Dedifferentiated amniotic fluid mesenchymal stem cell (primary cell): ENCODE data around the gene KCNB1.

ENCODE experiments used
- DNase-seq: peaks from one replicate; pipeline ENCODE4 v3.0.0-alpha.2; 2016; ENCODE audit errors: extremely low spot score

KCNB1 gene

GRCh38 chr20:49482621-49483017, at the start of gene KCNB1:
Gene KCNB1, minus strand, starts transcription at chr20:49482668. Its CDS starts 188 bp downstream, at chr20:49482480.
- DNase-seq, result no peak

- DNase-seq, result no peak
Observed at GRCh38 chr20:49529470-49529869, 47.0 kb upstream of the KCNB1 start.

GRCh38 chr20:49526568-49526967, 44.1 kb upstream of the KCNB1 start:
- no peak for DNase-seq

- DNase-seq, result peak; percentile 55
Observed at GRCh38 chr20:49526056-49526455, 43.6 kb upstream of the KCNB1 start.

- DNase-seq, result no peak
Observed at GRCh38 chr20:49523767-49524360, 41.4 kb upstream of the KCNB1 start.

- no peak for DNase-seq
Observed at GRCh38 chr20:49521356-49521755, 38.9 kb upstream of the KCNB1 start.

- no peak for DNase-seq
Observed at GRCh38 chr20:49519777-49520359, 37.4 kb upstream of the KCNB1 start.

GRCh38 chr20:49519212-49519712, 36.8 kb upstream of the KCNB1 start:
- DNase-seq, result no peak

GRCh38 chr20:49518576-49518975, 36.1 kb upstream of the KCNB1 start:
- DNase-seq, result no peak

GRCh38 chr20:49517805-49518100, 35.3 kb upstream of the KCNB1 start:
- no peak for DNase-seq

- DNase-seq, result no peak
Observed at GRCh38 chr20:49516916-49517804, 34.7 kb upstream of the KCNB1 start.

GRCh38 chr20:49515586-49515985, 33.1 kb upstream of the KCNB1 start:
- no peak for DNase-seq

- DNase-seq, result no peak
Observed at GRCh38 chr20:49513517-49513916, 31.0 kb upstream of the KCNB1 start.

- no peak for DNase-seq
Observed at GRCh38 chr20:49513009-49513408, 30.5 kb upstream of the KCNB1 start.

- DNase-seq, result no peak
Observed at GRCh38 chr20:49511788-49512525, 29.5 kb upstream of the KCNB1 start.

GRCh38 chr20:49510562-49511122, 28.2 kb upstream of the KCNB1 start:
- peak; percentile 90 for DNase-seq

- DNase-seq, result no peak
Observed at GRCh38 chr20:49508435-49509199, 26.1 kb upstream of the KCNB1 start.

GRCh38 chr20:49507741-49508434, 25.4 kb upstream of the KCNB1 start:
- DNase-seq, result no peak

- DNase-seq, result no peak
Observed at GRCh38 chr20:49505518-49505917, 23.1 kb upstream of the KCNB1 start.

- no peak for DNase-seq
Observed at GRCh38 chr20:49503176-49503575, 20.7 kb upstream of the KCNB1 start.
